ACHN (cell line): Measurements from ENCODE around the gene TICRR.
"Not testable (repeated sequence)": the region's sequence is repeated elsewhere in the genome, so short reads cannot be mapped to it uniquely, and the experiment has no call there.

Experiments
- DNase-seq: peaks from one replicate; pipeline ENCODE4 v3.0.0-alpha.2; 2015
- in situ Hi-C: cut with HindIII; loops from 2 replicates; pipeline ENCODE4 v1.10.0; 2017; ENCODE audit warnings: low sequenced_read_pairs, low pct_ligation_motif_present, low pct_unique_long_range_greater_than_20kb

Gene TICRR, protein sequence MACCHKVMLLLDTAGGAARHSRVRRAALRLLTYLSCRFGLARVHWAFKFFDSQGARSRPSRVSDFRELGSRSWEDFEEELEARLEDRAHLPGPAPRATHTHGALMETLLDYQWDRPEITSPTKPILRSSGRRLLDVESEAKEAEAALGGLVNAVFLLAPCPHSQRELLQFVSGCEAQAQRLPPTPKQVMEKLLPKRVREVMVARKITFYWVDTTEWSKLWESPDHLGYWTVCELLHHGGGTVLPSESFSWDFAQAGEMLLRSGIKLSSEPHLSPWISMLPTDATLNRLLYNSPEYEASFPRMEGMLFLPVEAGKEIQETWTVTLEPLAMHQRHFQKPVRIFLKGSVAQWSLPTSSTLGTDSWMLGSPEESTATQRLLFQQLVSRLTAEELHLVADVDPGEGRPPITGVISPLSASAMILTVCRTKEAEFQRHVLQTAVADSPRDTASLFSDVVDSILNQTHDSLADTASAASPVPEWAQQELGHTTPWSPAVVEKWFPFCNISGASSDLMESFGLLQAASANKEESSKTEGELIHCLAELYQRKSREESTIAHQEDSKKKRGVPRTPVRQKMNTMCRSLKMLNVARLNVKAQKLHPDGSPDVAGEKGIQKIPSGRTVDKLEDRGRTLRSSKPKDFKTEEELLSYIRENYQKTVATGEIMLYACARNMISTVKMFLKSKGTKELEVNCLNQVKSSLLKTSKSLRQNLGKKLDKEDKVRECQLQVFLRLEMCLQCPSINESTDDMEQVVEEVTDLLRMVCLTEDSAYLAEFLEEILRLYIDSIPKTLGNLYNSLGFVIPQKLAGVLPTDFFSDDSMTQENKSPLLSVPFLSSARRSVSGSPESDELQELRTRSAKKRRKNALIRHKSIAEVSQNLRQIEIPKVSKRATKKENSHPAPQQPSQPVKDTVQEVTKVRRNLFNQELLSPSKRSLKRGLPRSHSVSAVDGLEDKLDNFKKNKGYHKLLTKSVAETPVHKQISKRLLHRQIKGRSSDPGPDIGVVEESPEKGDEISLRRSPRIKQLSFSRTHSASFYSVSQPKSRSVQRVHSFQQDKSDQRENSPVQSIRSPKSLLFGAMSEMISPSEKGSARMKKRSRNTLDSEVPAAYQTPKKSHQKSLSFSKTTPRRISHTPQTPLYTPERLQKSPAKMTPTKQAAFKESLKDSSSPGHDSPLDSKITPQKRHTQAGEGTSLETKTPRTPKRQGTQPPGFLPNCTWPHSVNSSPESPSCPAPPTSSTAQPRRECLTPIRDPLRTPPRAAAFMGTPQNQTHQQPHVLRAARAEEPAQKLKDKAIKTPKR (N-terminal part only)

DNA sequence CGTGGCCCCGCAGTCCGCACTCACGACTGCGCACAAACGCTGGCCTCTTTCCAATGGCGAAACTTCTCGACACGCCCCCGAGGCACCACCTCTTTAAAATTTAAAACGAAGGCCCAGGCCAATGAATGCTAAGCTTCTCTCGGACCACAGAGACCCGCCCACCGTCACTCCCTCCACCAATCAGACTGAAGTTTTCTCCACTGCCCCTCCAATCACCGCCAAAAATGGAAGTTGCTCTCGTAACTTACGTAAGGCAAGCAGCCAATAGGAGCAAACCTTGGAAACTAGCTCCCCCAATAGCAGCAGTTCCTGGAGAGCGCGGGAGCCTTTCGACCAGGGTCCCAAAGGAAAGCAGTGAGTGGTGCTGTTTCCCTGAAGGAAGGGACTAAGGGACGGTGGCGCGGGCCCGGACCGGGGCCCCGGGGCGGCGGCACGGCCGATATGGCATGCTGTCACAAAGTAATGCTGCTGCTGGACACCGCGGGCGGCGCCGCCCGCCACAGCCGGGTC is at the start of gene TICRR:
TSS of gene TICRR (plus strand) at position 324 of the 510 bp plus-strand sequence. CDS start at position 442, 118 bp downstream.
- DNase-seq, result peak; percentile 98
- in situ Hi-C loops, result no loop called here

DNA sequence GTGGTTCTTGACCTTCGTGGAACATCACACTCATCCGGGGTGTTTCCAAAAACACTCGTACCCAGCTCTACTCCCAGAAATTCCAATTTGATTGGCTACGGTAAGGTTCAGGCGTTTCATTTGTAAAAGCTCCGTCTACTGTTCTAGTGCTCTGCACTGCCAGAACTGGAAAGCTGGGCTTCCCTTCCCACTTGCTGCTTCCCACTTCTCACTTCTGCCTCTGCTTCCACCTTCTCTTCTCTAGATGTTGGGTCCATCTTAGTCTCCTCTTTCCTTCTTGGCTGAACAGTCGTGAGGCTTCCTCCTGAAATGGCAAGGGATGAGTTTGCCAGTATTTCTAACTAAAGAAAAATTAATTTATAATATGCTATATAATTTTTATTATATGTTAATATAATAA is 49.1 kb upstream of the TICRR start:
- in situ Hi-C loops, result no loop called here
- DNase-seq, result no peak

DNA sequence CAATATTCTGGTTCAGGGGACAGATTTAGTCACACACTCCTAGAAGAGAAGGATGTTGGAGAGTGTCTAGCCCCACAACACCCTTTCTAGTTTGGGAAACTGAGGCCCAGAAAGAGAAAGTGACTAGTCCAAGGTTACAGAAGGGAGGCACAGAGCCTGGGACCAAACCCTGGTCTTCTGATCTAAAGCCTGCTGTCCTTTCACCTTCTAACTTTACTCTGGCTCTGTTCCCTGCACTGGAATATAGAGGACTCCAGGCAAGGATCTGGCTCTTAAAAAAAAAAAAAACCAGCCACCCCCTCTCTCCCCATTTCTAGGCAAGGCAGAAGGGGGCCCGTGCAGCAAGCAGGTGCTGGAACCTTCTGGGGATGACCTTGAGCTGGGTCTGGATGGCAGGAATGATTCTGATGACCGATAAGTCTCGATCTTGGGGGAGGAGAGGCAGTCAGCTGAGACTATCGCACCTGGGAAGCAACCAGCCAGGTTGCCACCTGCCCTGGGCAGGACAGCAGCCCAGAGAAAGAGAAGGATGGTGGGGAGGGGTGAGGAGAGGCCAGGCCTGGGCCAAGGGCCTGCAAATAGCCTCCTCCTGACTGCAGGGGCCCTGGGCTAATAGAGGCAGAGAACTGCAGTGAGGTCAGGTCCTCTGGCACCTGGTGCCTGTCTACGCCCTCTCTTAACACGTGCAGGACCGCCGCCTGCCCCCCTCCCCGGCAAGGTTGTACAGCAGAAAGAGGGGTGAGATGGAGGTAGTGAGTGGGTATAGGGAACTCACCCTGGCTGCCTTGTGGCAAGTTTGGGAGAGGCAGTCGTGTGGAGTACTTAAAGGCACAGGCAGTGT is 48.4 kb upstream of the TICRR start:
- DNase-seq, result no peak
- in situ Hi-C loops, result no loop called here

DNA sequence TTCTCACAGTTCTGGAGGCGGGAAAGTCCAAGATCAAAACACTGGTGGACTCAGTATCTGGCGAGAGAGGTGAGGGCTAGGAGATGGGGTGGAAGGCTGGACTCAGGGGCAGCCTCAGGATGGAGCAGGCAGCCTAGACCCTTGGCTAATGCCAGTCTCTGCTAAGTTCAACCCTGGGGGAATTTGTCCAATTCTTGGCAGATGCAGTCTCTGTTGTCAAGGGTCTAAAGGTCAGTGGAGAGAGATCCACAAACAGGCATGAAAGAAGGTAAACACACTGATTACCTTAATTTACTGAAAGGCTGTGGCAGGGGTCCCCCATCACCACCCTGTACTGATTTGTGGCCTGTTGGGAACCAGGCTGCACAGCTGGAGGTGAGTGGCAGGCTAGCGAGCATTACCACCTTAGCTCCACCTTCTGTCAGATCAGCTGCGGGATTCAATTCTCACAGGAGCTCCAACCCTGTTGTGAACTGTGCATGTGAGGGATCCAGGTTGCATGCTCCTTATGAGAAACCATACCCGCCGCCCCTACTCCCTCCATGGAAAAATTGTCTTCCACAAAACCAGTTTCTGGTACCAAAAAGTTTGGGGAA is 46.4 kb upstream of the TICRR start:
- in situ Hi-C loops, result no loop called here
- DNase-seq, result no peak

DNA sequence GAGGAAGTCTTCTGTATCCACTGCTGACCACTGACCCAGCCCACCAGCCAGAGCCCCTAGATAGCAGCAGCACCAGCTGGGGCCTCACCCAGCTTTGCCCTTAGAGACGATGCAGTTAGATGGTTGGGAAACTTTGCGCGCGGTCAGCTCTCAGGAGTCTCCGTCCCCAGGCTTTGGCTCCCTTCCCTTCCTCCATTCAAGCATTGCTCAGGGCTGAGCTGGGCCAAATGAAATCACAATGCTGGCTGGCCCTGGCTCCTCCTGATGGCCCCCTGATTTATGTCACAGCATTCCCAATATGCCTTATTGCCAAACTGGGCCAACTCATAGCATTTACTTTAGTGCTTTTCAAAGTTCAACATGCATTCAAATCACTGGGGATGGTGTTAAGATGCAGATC is 44.3 kb upstream of the TICRR start:
- no peak for DNase-seq
- in situ Hi-C loops, result no loop called here

DNA sequence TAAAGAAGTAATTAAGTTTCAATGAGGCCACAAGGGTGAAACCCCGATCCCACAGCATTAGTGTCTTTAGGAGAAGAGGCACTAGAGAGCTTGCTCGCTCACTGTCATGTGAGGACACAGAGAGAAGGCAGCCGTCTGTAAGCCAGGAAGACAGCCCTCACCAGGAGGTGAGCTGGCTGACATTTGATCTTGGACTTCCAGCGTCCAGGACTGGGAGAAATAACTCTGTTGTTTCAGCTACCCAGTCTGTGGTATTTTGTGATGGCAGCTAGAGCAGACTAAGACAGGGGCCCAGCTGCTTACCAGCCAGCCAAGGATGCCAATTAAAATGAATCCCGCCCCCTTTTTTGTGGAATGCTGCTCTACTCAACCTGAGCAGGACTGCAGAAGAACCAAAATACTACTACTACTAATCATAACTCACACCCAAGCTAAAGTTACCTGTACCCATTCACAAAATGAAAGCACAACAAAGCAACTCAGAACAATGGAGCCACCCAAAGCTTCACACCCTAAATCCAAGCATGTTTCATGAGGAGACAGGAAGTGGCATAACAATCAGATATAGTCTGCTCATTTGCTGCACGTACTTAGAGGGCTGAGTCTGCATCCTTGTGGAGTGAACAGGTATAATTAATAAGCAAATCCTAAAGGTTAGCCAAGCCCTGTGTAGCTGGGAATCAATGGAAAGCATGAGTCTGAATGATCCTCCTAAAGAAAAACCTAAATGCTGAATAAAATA is 43.3 kb upstream of the TICRR start:
- DNase-seq, result no peak
- in situ Hi-C loops, result no loop called here

DNA sequence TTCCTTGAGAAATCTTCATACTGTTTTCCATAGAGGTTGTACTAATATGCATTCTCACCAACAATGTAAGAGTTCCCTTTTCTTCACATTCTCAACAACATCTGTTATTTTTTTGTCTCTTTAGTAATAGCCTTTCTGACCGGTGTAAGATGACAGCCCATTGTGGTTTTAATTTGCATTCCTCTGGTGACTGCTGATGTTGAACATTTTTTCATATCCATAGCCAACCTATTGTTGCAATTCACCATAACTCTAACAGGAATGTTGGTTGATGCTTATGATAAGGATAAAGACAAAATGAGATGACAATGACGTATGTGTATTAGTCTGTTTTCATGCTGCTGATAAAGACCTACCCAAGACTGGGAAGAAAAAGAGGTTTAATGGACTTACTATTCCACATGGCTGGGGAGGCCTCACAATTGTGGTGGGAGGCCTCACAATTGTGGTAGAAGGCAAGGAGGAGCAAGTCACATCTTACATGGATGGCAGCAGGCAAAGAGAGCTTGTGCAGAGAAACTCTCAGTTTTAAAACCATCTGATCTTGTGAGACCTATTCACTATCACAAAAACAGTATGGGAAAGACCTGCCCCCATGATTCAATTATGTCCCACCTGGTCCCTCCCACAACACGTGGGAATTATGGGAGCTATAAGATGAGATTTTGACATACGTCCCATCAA is 41.3 kb upstream of the TICRR start:
- DNase-seq, result no peak
- in situ Hi-C loops, result no loop called here

DNA sequence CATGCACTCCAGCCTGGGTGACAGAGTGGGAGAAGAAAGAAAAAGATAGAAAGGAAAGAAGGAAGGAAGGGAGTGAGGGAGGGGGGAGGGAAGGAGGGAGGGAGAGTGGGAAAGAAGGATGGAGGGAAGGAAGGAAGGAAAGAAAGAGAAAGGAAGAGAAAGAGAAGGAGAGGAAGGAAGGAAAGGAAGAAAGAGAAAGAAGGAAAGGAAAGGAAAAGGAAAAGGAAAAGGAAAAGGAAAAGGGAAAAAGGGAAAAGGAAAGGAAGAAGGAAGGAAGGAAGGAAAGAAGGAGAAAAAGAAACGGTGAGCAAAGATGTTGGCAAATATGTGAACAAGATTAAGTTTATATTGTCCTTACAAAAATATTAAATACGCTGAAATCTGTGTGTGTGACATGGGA is 36.2 kb upstream of the TICRR start:
- in situ Hi-C loops, result no loop called here
- no peak for DNase-seq

DNA sequence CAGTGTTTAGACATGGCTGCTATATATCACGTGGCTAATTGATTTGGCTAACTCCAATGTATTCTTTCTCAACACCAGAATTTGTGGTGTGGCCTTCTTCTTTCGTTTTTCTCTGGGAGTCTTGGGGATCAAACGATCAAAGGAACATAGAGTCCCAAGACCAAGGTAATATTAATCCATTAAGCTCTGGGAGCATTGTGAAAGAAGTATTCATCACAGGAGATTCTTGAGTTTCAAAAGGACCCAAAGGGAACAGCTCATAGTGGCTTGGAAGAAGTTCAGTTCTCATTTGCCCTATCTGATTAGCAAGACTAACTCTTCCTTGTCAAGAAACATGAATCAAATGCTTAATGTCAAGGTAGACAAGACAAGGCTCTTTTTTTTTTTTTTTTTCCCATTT is 32.9 kb upstream of the TICRR start:
- in situ Hi-C loops, result no loop called here
- no peak for DNase-seq

DNA sequence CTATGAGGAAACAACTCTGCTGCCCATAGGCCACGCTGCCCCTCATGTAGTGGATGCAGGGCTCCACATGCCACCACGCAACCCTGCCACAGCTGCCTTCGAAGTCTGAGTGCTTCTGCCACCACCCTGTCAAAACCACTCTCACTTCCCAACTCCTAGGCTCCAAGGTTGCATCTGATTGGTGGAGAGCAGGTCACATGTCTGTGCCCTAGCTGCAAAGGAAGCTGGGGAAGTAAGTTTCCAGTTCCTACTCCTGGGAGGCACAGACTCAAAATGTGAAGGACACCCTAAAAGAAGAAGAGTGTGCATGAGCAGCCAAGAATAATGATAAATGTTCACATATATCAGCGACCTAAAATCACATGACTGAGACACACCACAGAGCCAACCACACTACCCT is 31.9 kb upstream of the TICRR start:
- DNase-seq, result no peak
- in situ Hi-C loops, result no loop called here

DNA sequence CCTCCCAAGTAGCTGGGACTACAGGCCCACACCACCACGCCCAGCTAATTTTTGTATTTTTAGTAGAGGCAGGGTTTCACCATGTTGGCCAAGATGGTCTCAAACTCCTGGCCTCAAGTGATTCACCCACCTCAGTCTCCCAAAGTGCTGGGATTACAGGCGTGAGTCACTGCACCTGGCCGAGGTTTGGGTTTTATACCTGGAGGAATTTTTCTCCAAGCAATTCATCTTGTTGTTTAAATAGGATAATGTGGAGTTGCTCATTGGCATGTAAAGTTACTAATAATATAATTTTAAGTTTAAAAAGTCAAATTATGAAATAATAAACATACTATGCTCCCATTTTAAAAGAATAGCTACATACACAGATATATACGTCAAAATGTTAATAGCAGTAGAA is 26.1 kb upstream of the TICRR start:
- in situ Hi-C loops, DNase-seq: not testable (repeated sequence)

DNA sequence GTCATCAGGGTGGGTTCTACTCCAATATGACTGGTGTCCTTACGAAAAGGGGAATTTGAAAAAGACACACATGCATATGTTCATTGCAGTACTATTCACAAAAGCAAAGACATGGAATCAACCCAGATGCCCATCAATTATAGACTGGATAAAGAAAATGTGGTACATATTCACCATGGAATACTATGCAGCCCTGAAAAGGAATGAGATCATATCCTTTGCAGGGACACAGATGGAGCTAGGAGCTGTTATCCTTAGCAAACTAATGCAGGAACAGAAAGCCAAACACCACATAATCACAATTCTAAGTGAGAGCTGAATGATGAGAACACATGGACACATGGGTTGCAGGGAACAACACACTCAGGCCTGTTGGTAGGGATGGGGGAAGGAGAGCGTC is 24.8 kb upstream of the TICRR start:
- no peak for DNase-seq
- in situ Hi-C loops, result no loop called here

DNA sequence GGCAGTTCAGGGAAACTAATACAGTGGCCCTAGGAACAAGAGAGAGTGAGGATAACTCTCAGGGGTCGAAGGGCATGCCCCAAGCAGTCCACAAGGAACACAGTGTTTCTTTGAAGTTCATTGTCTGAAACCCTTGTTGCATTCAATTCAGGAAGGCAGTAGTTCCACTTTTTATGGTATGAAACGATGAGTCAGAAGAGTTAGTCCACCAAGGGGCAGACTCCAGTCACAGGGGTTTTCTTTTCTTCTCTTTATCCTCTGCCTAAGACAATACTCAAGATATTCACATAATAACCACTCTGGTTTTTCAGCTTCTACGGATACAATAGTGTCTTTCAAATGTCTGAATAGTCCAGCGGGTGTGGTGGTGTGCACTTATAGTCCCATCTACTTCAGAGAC is 23.7 kb upstream of the TICRR start:
- in situ Hi-C loops, result no loop called here
- DNase-seq, result no peak

DNA sequence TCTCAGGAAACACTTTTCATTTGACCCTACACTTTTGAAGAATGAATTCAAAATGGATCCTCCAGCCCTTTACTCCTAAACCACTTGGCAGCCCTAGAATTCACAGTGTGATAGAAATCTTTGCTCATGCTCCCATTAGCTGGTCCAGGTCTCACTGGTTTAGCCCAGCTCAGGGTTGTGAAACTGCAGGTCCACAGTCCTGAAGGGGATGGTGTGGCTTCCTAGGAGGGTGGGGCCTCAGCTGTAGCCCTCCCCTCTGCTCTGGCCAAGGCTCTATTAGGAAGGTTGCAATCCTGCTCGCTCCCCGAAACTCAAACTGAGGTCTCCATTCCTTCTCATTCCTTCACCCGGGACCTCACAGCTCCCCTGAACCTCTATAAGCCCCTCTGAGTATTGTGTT is 21.6 kb upstream of the TICRR start:
- no peak for DNase-seq
- in situ Hi-C loops, result no loop called here

DNA sequence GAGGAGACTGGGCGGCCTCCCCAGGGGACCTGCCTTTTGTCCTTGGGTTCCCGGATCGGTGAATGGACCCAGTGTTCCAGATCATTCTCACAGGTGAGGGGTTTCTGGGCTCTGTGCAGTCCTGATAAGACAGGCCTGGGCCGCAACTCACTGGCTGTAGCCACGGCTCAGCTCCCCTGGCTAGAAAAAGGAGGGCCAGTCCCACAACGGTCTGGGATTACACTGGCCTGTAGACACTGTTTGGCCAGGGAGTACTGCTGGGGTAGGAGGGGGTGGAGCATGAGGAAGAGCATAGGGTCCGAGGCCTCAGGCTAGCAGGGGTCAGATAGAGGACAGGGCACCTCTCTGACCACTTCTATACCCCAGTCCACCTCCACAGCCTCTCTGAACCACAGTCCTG is 21.0 kb upstream of the TICRR start:
- no peak for DNase-seq
- in situ Hi-C loops, result no loop called here

DNA sequence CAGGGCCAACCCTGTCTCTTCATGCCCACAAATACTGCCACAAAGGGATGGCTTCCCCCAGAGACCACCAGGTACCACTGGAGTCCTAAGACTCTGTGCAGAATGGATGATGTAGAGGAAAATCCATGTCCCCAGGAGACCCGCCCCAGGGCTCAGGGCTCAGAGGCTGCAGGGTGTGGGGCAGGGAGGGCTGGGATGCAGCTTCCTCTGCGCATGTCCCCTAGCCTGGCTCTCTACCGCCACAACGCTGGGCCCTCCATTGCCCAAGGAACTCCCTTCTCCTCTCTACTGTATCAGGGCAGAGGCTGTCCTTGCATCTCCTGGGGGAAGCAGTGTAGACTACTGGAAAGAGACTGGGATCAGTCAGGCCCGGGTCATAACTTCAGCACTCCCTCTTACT is 19.5 kb upstream of the TICRR start:
- in situ Hi-C loops, result no loop called here
- no peak for DNase-seq
